ENCODE results near the gene NCAPH2. TPM values are rescaled to one million over a fixed set of nuclear protein-coding genes. Genes with fewer than 3 reads are reported as not detected.

Gene NCAPH2
- total and polyA plus RNA-seq, 2 of the 13 experiments (the other 11 are each of a cell fraction or from before 2014, with no cell fraction given) = 28.1 to 64.4 TPM

DNA sequence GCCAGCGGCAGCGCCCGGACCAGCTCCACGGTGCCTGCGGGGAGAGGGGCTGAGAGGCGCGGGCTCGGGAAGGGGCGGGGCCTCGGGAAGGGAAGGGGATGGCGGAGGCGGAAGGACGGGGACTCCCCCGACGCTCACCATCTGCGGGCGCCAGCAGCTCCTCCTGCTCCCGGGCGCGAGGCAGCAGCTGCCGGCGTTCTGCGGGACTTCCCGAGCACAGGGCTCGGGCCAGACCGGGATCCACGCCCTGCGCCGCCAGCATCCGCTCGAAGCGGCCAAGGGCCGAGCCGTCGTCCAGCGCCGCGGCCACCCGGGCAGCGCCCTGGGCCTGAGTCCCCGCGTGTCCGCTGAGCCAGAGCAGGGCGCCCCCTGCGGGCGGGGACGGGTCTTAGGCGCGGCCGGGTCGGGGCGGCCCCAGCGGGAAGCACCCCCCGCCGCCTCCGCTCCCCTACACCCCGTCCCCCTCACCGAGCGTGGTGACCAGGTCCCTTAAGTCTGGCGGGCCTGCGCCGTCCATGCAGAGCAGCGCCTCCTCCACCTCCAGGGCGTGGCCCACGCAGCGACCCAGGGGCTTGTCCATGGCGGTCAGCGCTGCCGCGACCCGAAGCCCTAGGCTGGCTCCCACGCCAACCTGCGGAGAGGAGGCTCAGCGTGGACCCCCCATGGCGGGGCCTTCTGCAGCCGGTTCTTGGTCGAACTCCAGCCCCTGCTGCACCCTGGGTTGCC, 18.2 kb downstream of the NCAPH2 start (continued):
- TF ChIP-seq ATF7 (IDR thresholded peaks at IDR 0.05) = no peak
- 0 out of 2 replicates have a peak, but pooled peaks have one; percentile 3 for TF ChIP-seq ATF7 (CRISPR knock-in tag; IDR thresholded peaks at IDR 0.05)
- TF ChIP-seq HES4 (CRISPR knock-in tag; IDR thresholded peaks at IDR 0.05; ENCODE audit: borderline replicate concordance) = no peak; the same call in 1 of the 2 replicates
- TF ChIP-seq, protein P1, sequence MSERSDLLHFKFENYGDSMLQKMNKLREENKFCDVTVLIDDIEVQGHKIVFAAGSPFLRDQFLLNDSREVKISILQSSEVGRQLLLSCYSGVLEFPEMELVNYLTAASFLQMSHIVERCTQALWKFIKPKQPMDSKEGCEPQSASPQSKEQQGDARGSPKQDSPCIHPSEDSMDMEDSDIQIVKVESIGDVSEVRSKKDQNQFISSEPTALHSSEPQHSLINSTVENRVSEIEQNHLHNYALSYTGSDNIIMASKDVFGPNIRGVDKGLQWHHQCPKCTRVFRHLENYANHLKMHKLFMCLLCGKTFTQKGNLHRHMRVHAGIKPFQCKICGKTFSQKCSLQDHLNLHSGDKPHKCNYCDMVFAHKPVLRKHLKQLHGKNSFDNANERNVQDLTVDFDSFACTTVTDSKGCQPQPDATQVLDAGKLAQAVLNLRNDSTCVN (CRISPR knock-in tag; IDR thresholded peaks at IDR 0.05; ENCODE audit: borderline replicate concordance) = no peak; the same call in 1 of the 2 replicates
- TF ChIP-seq MAF1 (CRISPR knock-in tag; IDR thresholded peaks at IDR 0.05; ENCODE audit: borderline replicate concordance) = no peak
- no peak for TF ChIP-seq ZNF883 (CRISPR knock-in tag; IDR thresholded peaks at IDR 0.05; ENCODE audit: not compliant biosample characterization)
- TF ChIP-seq FOXM1 (CRISPR knock-in tag; IDR thresholded peaks at IDR 0.05) = no peak
- no peak for TF ChIP-seq DR1 (CRISPR knock-in tag; IDR thresholded peaks at IDR 0.05)
- TF ChIP-seq, protein P2, sequence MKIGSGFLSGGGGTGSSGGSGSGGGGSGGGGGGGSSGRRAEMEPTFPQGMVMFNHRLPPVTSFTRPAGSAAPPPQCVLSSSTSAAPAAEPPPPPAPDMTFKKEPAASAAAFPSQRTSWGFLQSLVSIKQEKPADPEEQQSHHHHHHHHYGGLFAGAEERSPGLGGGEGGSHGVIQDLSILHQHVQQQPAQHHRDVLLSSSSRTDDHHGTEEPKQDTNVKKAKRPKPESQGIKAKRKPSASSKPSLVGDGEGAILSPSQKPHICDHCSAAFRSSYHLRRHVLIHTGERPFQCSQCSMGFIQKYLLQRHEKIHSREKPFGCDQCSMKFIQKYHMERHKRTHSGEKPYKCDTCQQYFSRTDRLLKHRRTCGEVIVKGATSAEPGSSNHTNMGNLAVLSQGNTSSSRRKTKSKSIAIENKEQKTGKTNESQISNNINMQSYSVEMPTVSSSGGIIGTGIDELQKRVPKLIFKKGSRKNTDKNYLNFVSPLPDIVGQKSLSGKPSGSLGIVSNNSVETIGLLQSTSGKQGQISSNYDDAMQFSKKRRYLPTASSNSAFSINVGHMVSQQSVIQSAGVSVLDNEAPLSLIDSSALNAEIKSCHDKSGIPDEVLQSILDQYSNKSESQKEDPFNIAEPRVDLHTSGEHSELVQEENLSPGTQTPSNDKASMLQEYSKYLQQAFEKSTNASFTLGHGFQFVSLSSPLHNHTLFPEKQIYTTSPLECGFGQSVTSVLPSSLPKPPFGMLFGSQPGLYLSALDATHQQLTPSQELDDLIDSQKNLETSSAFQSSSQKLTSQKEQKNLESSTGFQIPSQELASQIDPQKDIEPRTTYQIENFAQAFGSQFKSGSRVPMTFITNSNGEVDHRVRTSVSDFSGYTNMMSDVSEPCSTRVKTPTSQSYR (CRISPR knock-in tag; IDR thresholded peaks at IDR 0.05; ENCODE audit: borderline replicate concordance) = no peak
- TF ChIP-seq ZZZ3 (CRISPR knock-in tag; IDR thresholded peaks at IDR 0.05; ENCODE audit: borderline replicate concordance) = no peak; the same call in 1 of the 2 replicates
- TF ChIP-seq FOXJ3 (CRISPR knock-in tag; IDR thresholded peaks at IDR 0.05; ENCODE audit: borderline replicate concordance) = no peak
- TF ChIP-seq ZNF124 (CRISPR knock-in tag; IDR thresholded peaks at IDR 0.05) = no peak
- TF ChIP-seq, protein P3, sequence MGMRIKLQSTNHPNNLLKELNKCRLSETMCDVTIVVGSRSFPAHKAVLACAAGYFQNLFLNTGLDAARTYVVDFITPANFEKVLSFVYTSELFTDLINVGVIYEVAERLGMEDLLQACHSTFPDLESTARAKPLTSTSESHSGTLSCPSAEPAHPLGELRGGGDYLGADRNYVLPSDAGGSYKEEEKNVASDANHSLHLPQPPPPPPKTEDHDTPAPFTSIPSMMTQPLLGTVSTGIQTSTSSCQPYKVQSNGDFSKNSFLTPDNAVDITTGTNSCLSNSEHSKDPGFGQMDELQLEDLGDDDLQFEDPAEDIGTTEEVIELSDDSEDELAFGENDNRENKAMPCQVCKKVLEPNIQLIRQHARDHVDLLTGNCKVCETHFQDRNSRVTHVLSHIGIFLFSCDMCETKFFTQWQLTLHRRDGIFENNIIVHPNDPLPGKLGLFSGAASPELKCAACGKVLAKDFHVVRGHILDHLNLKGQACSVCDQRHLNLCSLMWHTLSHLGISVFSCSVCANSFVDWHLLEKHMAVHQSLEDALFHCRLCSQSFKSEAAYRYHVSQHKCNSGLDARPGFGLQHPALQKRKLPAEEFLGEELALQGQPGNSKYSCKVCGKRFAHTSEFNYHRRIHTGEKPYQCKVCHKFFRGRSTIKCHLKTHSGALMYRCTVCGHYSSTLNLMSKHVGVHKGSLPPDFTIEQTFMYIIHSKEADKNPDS (CRISPR knock-in tag; IDR thresholded peaks at IDR 0.05) = no peak
- no peak for TF ChIP-seq ZNF841 (CRISPR knock-in tag; IDR thresholded peaks at IDR 0.05; ENCODE audit: borderline replicate concordance)
- no peak; the same call in 1 of the 2 replicates for TF ChIP-seq SPEN (CRISPR knock-in tag; IDR thresholded peaks at IDR 0.05; ENCODE audit: low read depth)
- no peak; the same call in 1 of the 2 replicates for TF ChIP-seq ZSCAN31 (CRISPR knock-in tag; IDR thresholded peaks at IDR 0.05; ENCODE audit: low read depth)
- no peak for TF ChIP-seq ZNF292 (CRISPR knock-in tag; IDR thresholded peaks at IDR 0.05; ENCODE audit: borderline replicate concordance, low read depth)
- TF ChIP-seq, protein P4, sequence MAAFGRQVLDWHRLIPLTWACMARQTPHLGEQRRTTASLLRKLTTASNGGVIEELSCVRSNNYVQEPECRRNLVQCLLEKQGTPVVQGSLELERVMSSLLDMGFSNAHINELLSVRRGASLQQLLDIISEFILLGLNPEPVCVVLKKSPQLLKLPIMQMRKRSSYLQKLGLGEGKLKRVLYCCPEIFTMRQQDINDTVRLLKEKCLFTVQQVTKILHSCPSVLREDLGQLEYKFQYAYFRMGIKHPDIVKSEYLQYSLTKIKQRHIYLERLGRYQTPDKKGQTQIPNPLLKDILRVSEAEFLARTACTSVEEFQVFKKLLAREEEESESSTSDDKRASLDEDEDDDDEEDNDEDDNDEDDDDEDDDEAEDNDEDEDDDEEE (CRISPR knock-in tag; IDR thresholded peaks at IDR 0.05) = no peak
- no peak for TF ChIP-seq ZBTB3 (CRISPR knock-in tag; IDR thresholded peaks at IDR 0.05; ENCODE audit: borderline replicate concordance, low read depth)
- no peak for TF ChIP-seq ZNF879 (CRISPR knock-in tag; IDR thresholded peaks at IDR 0.05)
- TF ChIP-seq, protein P5, sequence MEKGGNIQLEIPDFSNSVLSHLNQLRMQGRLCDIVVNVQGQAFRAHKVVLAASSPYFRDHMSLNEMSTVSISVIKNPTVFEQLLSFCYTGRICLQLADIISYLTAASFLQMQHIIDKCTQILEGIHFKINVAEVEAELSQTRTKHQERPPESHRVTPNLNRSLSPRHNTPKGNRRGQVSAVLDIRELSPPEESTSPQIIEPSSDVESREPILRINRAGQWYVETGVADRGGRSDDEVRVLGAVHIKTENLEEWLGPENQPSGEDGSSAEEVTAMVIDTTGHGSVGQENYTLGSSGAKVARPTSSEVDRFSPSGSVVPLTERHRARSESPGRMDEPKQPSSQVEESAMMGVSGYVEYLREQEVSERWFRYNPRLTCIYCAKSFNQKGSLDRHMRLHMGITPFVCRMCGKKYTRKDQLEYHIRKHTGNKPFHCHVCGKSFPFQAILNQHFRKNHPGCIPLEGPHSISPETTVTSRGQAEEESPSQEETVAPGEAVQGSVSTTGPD (CRISPR knock-in tag; IDR thresholded peaks at IDR 0.05) = no peak

Measured in HepG2 (cell line).